GM21515 (cell line): ENCODE measurements around the gene SPSB2.

ENCODE experiments used
- ATAC-seq: cut with Tn5 transposase; IDR thresholded peaks from one replicate; pipeline ENCODE4 v1.9.1; 2021; ENCODE audit not compliant: unreplicated experiment

Gene SPSB2

GRCh38 chr12:6833189-6833890 lies 39.8 kb downstream of the SPSB2 start:
- no peak for ATAC-seq

GRCh38 chr12:6832125-6832524 lies 41.0 kb downstream of the SPSB2 start:
- ATAC-seq: no peak

- ATAC-seq: no peak
Measured at GRCh38 chr12:6831450-6831995, 41.6 kb downstream of the SPSB2 start.

- ATAC-seq: no peak
Measured at GRCh38 chr12:6830999-6831398, 42.1 kb downstream of the SPSB2 start.

GRCh38 chr12:6830286-6830890 lies 42.7 kb downstream of the SPSB2 start:
- no peak for ATAC-seq

- ATAC-seq: no peak
Measured at GRCh38 chr12:6829536-6830220, 43.4 kb downstream of the SPSB2 start.

GRCh38 chr12:6828781-6829535 lies 44.1 kb downstream of the SPSB2 start:
- no peak for ATAC-seq

- ATAC-seq: no peak
Measured at GRCh38 chr12:6827982-6828780, 44.9 kb downstream of the SPSB2 start, which contains the start of gene P3H3. P3H3 (plus strand) TSS chr12:6828407; CDS start chr12:6828441, 34 bp downstream.

GRCh38 chr12:6827437-6827911 lies 45.6 kb downstream of the SPSB2 start:
- ATAC-seq: no peak

GRCh38 chr12:6826734-6827436 lies 46.2 kb downstream of the SPSB2 start:
- no peak for ATAC-seq

- no peak for ATAC-seq
Measured at GRCh38 chr12:6826125-6826733, 46.9 kb downstream of the SPSB2 start.

GRCh38 chr12:6825398-6826124 lies 47.5 kb downstream of the SPSB2 start:
- ATAC-seq: no peak

- no peak for ATAC-seq
Measured at GRCh38 chr12:6824901-6825381, 48.2 kb downstream of the SPSB2 start.

GRCh38 chr12:6824085-6824775 lies 48.9 kb downstream of the SPSB2 start:
- no peak for ATAC-seq

GRCh38 chr12:6823182-6824084 lies 49.7 kb downstream of the SPSB2 start:
- no peak for ATAC-seq

- ATAC-seq: no peak
Measured at GRCh38 chr12:6822426-6823135, 50.5 kb downstream of the SPSB2 start.
